ENCODE data around the gene WDFY1. TPM values are rescaled to one million over a fixed set of nuclear protein-coding genes. Genes with fewer than 3 reads are reported as not detected.

Gene WDFY1
- total and polyA plus RNA-seq, 2 donors from 2014 or later, result 10.4 to 38.4 TPM

GRCh38 chr2:223989206-223989855 lies 44.2 kb upstream of the WDFY1 start:
- Histone ChIP-seq H3K4me1 (ENCODE audit: control insufficient read depth in 2 of 3, insufficient read depth in 2 of 3, low read depth in 1 of 3, low read length in 3 of 3) (peaks cover 3 to 6% (median 6%) of the 10 kb centered on the region in 3 donors), H3K36me3 (ENCODE audit: control insufficient read depth in 2 of 3, insufficient read depth in 3 of 3, low read length in 3 of 3) (peaks cover 0 to 3% (median 0%) of the 10 kb centered on the region in 3 donors), H3K9me3 (ENCODE audit: control insufficient read depth in 2 of 3, insufficient read depth in 1 of 3, low read length in 3 of 3) (no peaks in the 10 kb centered on the region), H3K9ac (ENCODE audit: low read length in 3 of 3) (no peak overlapping the region), H3K27me3 (ENCODE audit: control insufficient read depth, insufficient read depth, low read length) (no peaks in the 10 kb centered on the region), H3K27ac (ENCODE audit: low read depth in 2 of 2, low read length in 2 of 2) (no peak overlapping the region), H3K4me3 (ENCODE audit: low read length in 3 of 3) (no peak overlapping the region)
- intact Hi-C loops (cut with DNase I), result no loop called here
- peak in 3 of 5 donors; percentile 19 to 48 (median 43) for DNase-seq
- no peak for FAIRE-seq
- TF ChIP-seq CTCF (IDR thresholded peaks at IDR 0.05; ENCODE audit: borderline replicate concordance, extremely low read depth, insufficient read depth), result no peak

GRCh38 chr2:223981241-223981640 lies 36.1 kb upstream of the WDFY1 start:
- H3K4me1 ChIP-seq (ENCODE audit: control insufficient read depth in 2 of 3, insufficient read depth in 2 of 3, low read depth in 1 of 3, low read length in 3 of 3), result no peaks in the 10 kb centered on the region
- H3K9me3 ChIP-seq (ENCODE audit: control insufficient read depth in 2 of 3, insufficient read depth in 1 of 3, low read length in 3 of 3), result no peaks in the 10 kb centered on the region
- no peak for DNase-seq
- no peak overlapping the region for H3K4me3 ChIP-seq (ENCODE audit: low read length in 3 of 3)
- intact Hi-C loops (cut with DNase I), result no loop called here
- TF ChIP-seq CTCF (IDR thresholded peaks at IDR 0.05; ENCODE audit: borderline replicate concordance, extremely low read depth, insufficient read depth), result no peak
- no peak for FAIRE-seq
- H3K9ac ChIP-seq (ENCODE audit: low read length in 3 of 3), result no peak overlapping the region
- peaks cover 0 to 5% (median 0%) of the 10 kb centered on the region in 3 donors for H3K36me3 ChIP-seq (ENCODE audit: control insufficient read depth in 2 of 3, insufficient read depth in 3 of 3, low read length in 3 of 3)
- H3K27me3 ChIP-seq (ENCODE audit: control insufficient read depth, insufficient read depth, low read length), result no peaks in the 10 kb centered on the region
- H3K27ac ChIP-seq (ENCODE audit: low read depth in 2 of 2, low read length in 2 of 2), result no peak overlapping the region

- no peak overlapping the region for H3K27ac ChIP-seq (ENCODE audit: low read depth in 2 of 2, low read length in 2 of 2)
- no peaks in the 10 kb centered on the region for H3K9me3 ChIP-seq (ENCODE audit: control insufficient read depth in 2 of 3, insufficient read depth in 1 of 3, low read length in 3 of 3)
- no peak for DNase-seq
- no peak for TF ChIP-seq CTCF (IDR thresholded peaks at IDR 0.05; ENCODE audit: borderline replicate concordance, extremely low read depth, insufficient read depth)
- H3K4me1 ChIP-seq (ENCODE audit: control insufficient read depth in 2 of 3, insufficient read depth in 2 of 3, low read depth in 1 of 3, low read length in 3 of 3), result no peaks in the 10 kb centered on the region
- intact Hi-C loops (cut with DNase I), result no loop called here
- H3K9ac ChIP-seq (ENCODE audit: low read length in 3 of 3), result no peak overlapping the region
- FAIRE-seq, result no peak
- H3K4me3 ChIP-seq (ENCODE audit: low read length in 3 of 3), result no peak overlapping the region
- peaks cover 0 to 5% (median 0%) of the 10 kb centered on the region in 3 donors for H3K36me3 ChIP-seq (ENCODE audit: control insufficient read depth in 2 of 3, insufficient read depth in 3 of 3, low read length in 3 of 3)
- H3K27me3 ChIP-seq (ENCODE audit: control insufficient read depth, insufficient read depth, low read length), result no peaks in the 10 kb centered on the region
Observed at GRCh38 chr2:223980803-223981202, 35.7 kb upstream of the WDFY1 start.

- Histone ChIP-seq H3K4me1 (ENCODE audit: control insufficient read depth in 2 of 3, insufficient read depth in 2 of 3, low read depth in 1 of 3, low read length in 3 of 3) (no peaks in the 10 kb centered on the region), H3K27me3 (ENCODE audit: control insufficient read depth, insufficient read depth, low read length) (no peaks in the 10 kb centered on the region), H3K9me3 (ENCODE audit: control insufficient read depth in 2 of 3, insufficient read depth in 1 of 3, low read length in 3 of 3) (no peaks in the 10 kb centered on the region), H3K27ac (ENCODE audit: low read depth in 2 of 2, low read length in 2 of 2) (no peak overlapping the region), H3K9ac (ENCODE audit: low read length in 3 of 3) (no peak overlapping the region), H3K36me3 (ENCODE audit: control insufficient read depth in 2 of 3, insufficient read depth in 3 of 3, low read length in 3 of 3) (peaks cover 0 to 5% (median 0%) of the 10 kb centered on the region in 3 donors), H3K4me3 (ENCODE audit: low read length in 3 of 3) (no peak overlapping the region)
- FAIRE-seq (no peak), DNase-seq (no peak)
- intact Hi-C loops (cut with DNase I), result no loop called here
- no peak for TF ChIP-seq CTCF (IDR thresholded peaks at IDR 0.05; ENCODE audit: borderline replicate concordance, extremely low read depth, insufficient read depth)
Observed at GRCh38 chr2:223980397-223980735, 35.2 kb upstream of the WDFY1 start.
